H9 (cell line): ENCODE results near the gene SZRD1. TPM values are rescaled to one million over a fixed set of nuclear protein-coding genes. Genes with fewer than 3 reads are reported as not detected.

Source experiments
- DNase-seq: peaks from one replicate; pipeline ENCODE4 v3.0.0-alpha.2; 2017
- H2AFZ ChIP-seq: one replicate; pipeline ENCODE4 v1.6.1; 2013; ENCODE audit warnings: mild to moderate bottlenecking, low read length, control low read depth, moderate library complexity
- H2AK5ac ChIP-seq: 2 replicates; pipeline ENCODE4 v1.6.1; 2013; ENCODE audit warnings: low read length, control low read depth, mixed read lengths; ENCODE audit not compliant: insufficient read length
- H2BK120ac ChIP-seq: one replicate; pipeline ENCODE4 v1.6.1; 2013; ENCODE audit warnings: low read depth, mild to moderate bottlenecking, low read length, control low read depth, inconsistent platforms; ENCODE audit not compliant: poor library complexity, severe bottlenecking
- H2BK12ac ChIP-seq: 2 replicates; pipeline ENCODE4 v1.6.1; 2013; ENCODE audit warnings: low read length, control low read depth, mixed read lengths, low read depth; ENCODE audit not compliant: insufficient read length
- H2BK15ac ChIP-seq: 2 replicates; pipeline ENCODE4 v1.6.1; 2013; ENCODE audit warnings: low read depth, low read length, control low read depth
- H2BK20ac ChIP-seq: one replicate; pipeline ENCODE4 v1.6.1; 2013; ENCODE audit warnings: low read depth, mild to moderate bottlenecking, low read length, control low read depth, inconsistent platforms; ENCODE audit not compliant: poor library complexity, severe bottlenecking
- H2BK5ac ChIP-seq: 2 replicates; pipeline ENCODE4 v1.6.1; 2013; ENCODE audit warnings: low read length, control low read depth, mixed read lengths; ENCODE audit not compliant: insufficient read length
- H3K14ac ChIP-seq: 2 replicates; pipeline ENCODE4 v1.6.1; 2013; ENCODE audit warnings: low read length, control low read depth; ENCODE audit not compliant: insufficient read depth
- H3K18ac ChIP-seq: 2 replicates; pipeline ENCODE4 v1.6.1; 2013; ENCODE audit warnings: low read depth, mild to moderate bottlenecking, mixed read lengths, low read length, control low read depth; ENCODE audit not compliant: insufficient read length
- H3K23ac ChIP-seq: 2 replicates; pipeline ENCODE4 v1.6.1; 2013; ENCODE audit warnings: low read length, control low read depth, mixed read lengths, low read depth; ENCODE audit not compliant: insufficient read length
- H3K23me2 ChIP-seq: 2 replicates; pipeline ENCODE4 v1.6.1; 2013; ENCODE audit warnings: low read depth, mild to moderate bottlenecking, mixed read lengths, low read length, control low read depth; ENCODE audit not compliant: insufficient read length, poor library complexity, severe bottlenecking
- H3K27ac ChIP-seq: 2 replicates; pipeline ENCODE4 v1.5.1; 2013; ENCODE audit warnings: low read length, control low read depth, mixed read lengths, low read depth; ENCODE audit not compliant: insufficient read length
- H3K27me3 ChIP-seq: 2 replicates; pipeline ENCODE4 v1.6.1; 2013; ENCODE audit warnings: low read length, control low read depth, inconsistent platforms; ENCODE audit not compliant: insufficient read depth
- H3K4ac ChIP-seq: 2 replicates; pipeline ENCODE4 v1.6.1; 2013; ENCODE audit warnings: low read depth, mild to moderate bottlenecking, control low read depth, inconsistent platforms, low read length, moderate library complexity
- H3K4me1 ChIP-seq: 2 replicates; pipeline ENCODE4 v1.6.1; 2013; ENCODE audit warnings: low read length, control low read depth, inconsistent platforms; ENCODE audit not compliant: insufficient read depth
- H3K4me2 ChIP-seq: 2 replicates; pipeline ENCODE4 v1.6.1; 2013; ENCODE audit warnings: low read length, control low read depth, mixed read lengths; ENCODE audit not compliant: insufficient read length, insufficient read depth
- H3K56ac ChIP-seq: 2 replicates; pipeline ENCODE4 v1.6.1; 2013; ENCODE audit warnings: low read depth, mild to moderate bottlenecking, mixed read lengths, low read length, control low read depth; ENCODE audit not compliant: insufficient read length
- H3K79me1 ChIP-seq: 2 replicates; pipeline ENCODE4 v1.6.1; 2013; ENCODE audit warnings: low read depth, mild to moderate bottlenecking, moderate library complexity, low read length, control low read depth, inconsistent platforms; ENCODE audit not compliant: insufficient read depth, poor library complexity, severe bottlenecking
- H3K79me2 ChIP-seq: 2 replicates; pipeline ENCODE4 v1.6.1; 2013; ENCODE audit warnings: low read length, control low read depth, inconsistent platforms; ENCODE audit not compliant: insufficient read depth
- H3K9ac ChIP-seq: 2 replicates; pipeline ENCODE4 v1.6.1; 2013; ENCODE audit warnings: low read length, control low read depth, mixed read lengths; ENCODE audit not compliant: insufficient read length; ENCODE audit errors: extremely low read depth
- H3K9me3 ChIP-seq: one replicate; pipeline ENCODE4 v1.6.1; 2013; ENCODE audit warnings: low read depth, low read length, inconsistent platforms; ENCODE audit not compliant: control insufficient read depth
- H3T11ph ChIP-seq: one replicate; pipeline ENCODE4 v1.6.1; 2013; ENCODE audit warnings: mild to moderate bottlenecking, low read length, control low read depth, inconsistent platforms
- H4K20me1 ChIP-seq: one replicate; pipeline ENCODE4 v1.6.1; 2013; ENCODE audit not compliant: control insufficient read depth, insufficient read length, insufficient read depth
- H4K5ac ChIP-seq: 2 replicates; pipeline ENCODE4 v1.6.1; 2013; ENCODE audit warnings: low read depth, mild to moderate bottlenecking, mixed read lengths, low read length, control low read depth; ENCODE audit not compliant: insufficient read length
- H4K8ac ChIP-seq: replicated peaks from 2 replicates; pipeline ENCODE4 v1.6.1; 2013; ENCODE audit warnings: low read length, control low read depth, mixed read lengths, low read depth; ENCODE audit not compliant: insufficient read length
- H4K91ac ChIP-seq: 2 replicates; pipeline ENCODE4 v1.6.1; 2013; ENCODE audit warnings: low read depth, mild to moderate bottlenecking, moderate library complexity, mixed read lengths, low read length, control low read depth; ENCODE audit not compliant: insufficient read length
- H3K27ac Mint-ChIP-seq, 3 experiments: 2 replicates in 2 of 3; 3 replicates in 1 of 3; pipeline ENCODE4 v1.8.0; 2020 to 2021; ENCODE audit warnings: mixed read lengths in 3 of 3, mild to moderate bottlenecking in 1 of 3, moderate library complexity in 1 of 3
- H3K27me3 Mint-ChIP-seq: 2 replicates; pipeline ENCODE4 v1.8.0; 2021; ENCODE audit warnings: low read depth, mild to moderate bottlenecking, moderate library complexity, mixed read lengths
- H3K36me3 Mint-ChIP-seq, 3 experiments: 2 replicates in 2 of 3; 3 replicates in 1 of 3; pipeline ENCODE4 v1.8.0; 2020 to 2021; ENCODE audit warnings: low read depth in 3 of 3, mixed read lengths in 3 of 3; ENCODE audit not compliant: insufficient read depth in 1 of 3
- H3K4me1 Mint-ChIP-seq, 2 experiments: 2 replicates each; pipeline ENCODE4 v1.8.0; 2020; ENCODE audit warnings: mixed read lengths in 2 of 2
- H3K4me3 Mint-ChIP-seq, 2 experiments: 2 replicates in 1 of 2; 3 replicates in 1 of 2; pipeline ENCODE4 v1.8.0; 2020 to 2021; ENCODE audit warnings: mild to moderate bottlenecking in 2 of 2, mixed read lengths in 2 of 2, moderate library complexity in 1 of 2
- H3K9me3 Mint-ChIP-seq, 2 experiments: 2 replicates in 1 of 2; 3 replicates in 1 of 2; pipeline ENCODE4 v1.8.0; 2020; ENCODE audit warnings: mild to moderate bottlenecking in 2 of 2, mixed read lengths in 2 of 2, moderate library complexity in 1 of 2
- CTCF ChIP-seq: fragments of 200-600 bp; sonication (generic); conservative IDR thresholded peaks from 3 replicates; pipeline ENCODE4 v1.8.0; 2021; ENCODE audit warnings: antibody characterized with exemption, mild to moderate bottlenecking
- WGBS: extraction: QIAGEN DNeasy Blood & Tissue Kit; methylation state at CpG from one replicate; pipeline ENCODE4 v1.1.7; 2013; ENCODE audit warnings: missing lambda C conversion rate, low lambda C conversion rate, mixed read lengths; ENCODE audit not compliant: insufficient read length; ENCODE audit errors: extremely low coverage; 5-methylcytosine and 5-hydroxymethylcytosine counted together
- total RNA-seq: library from RNA; stranded (reverse); gene quantifications from 2 replicates; pipeline ENCODE4 v1.2.1, GENCODE V29; 2021

Gene SZRD1
- total RNA-seq, 1 experiment from 2014 or later: 118 TPM

GRCh38 chr1:16349847-16350406, 17.1 kb upstream of the SZRD1 start:
- H3T11ph ChIP-seq: no peak overlapping the region
- no peak overlapping the region for H4K5ac ChIP-seq
- H3K56ac ChIP-seq: no peak overlapping the region
- Mint-ChIP-seq H3K27ac (no peak overlapping the region), H3K4me1 (peaks cover 17 to 19% of the 10 kb centered on the region in 2 experiments), H3K9me3 (no peaks in the 10 kb centered on the region), H3K4me3 (no peak overlapping the region; a peak in 1 of 5 replicates), H3K27me3 (no peaks in the 10 kb centered on the region), H3K36me3 (no peaks in the 10 kb centered on the region)
- H2BK120ac ChIP-seq: no peak overlapping the region
- no peak overlapping the region for H3K23ac ChIP-seq
- H3K4me1 ChIP-seq: no peaks in the 10 kb centered on the region
- H3K14ac ChIP-seq: no peak overlapping the region
- no peak overlapping the region for H2BK12ac ChIP-seq
- no peak overlapping the region for H2AK5ac ChIP-seq
- no peak overlapping the region for H3K27ac ChIP-seq
- DNase-seq: no peak
- H3K9me3 ChIP-seq: no peaks in the 10 kb centered on the region
- no peak overlapping the region for H4K8ac ChIP-seq
- H3K4ac ChIP-seq: no peak overlapping the region
- H4K20me1 ChIP-seq: no peaks in the 10 kb centered on the region
- H3K18ac ChIP-seq: no peak overlapping the region
- H2BK5ac ChIP-seq: no peak overlapping the region
- no peak overlapping the region for H3K4me2 ChIP-seq
- no peak overlapping the region for H2BK15ac ChIP-seq
- no peak overlapping the region for H3K9ac ChIP-seq
- no peaks in the 10 kb centered on the region for H3K27me3 ChIP-seq
- no peak overlapping the region for H2AFZ ChIP-seq
- H3K79me2 ChIP-seq: peaks cover 12% of the 10 kb centered on the region; the same call in 1 of the 2 replicates
- peaks cover 6% of the 10 kb centered on the region for H3K79me1 ChIP-seq
- TF ChIP-seq CTCF: no peak
- peaks cover 11% of the 10 kb centered on the region for H3K23me2 ChIP-seq
- no CpG with 5 or more reads among the region's 2 CpGs for whole genome bisulfite sequencing
- H2BK20ac ChIP-seq: no peak overlapping the region
- H4K91ac ChIP-seq: no peak overlapping the region
